PFSK-1 (cell line): Measurements from ENCODE around the gene HES5.

Source experiments
- FOXP2 ChIP-seq: optimal IDR thresholded peaks from 2 replicates; pipeline ENCODE3; 2011; ENCODE audit warnings: borderline replicate concordance, control low read depth, inconsistent platforms; ENCODE audit not compliant: insufficient read depth; ENCODE audit errors: extremely low read length, extremely low read depth
- POLR2AphosphoS5 ChIP-seq: IDR thresholded peaks from 2 replicates; pipeline ENCODE4 v1.6.1; 2012; ENCODE audit warnings: low read depth, mild to moderate bottlenecking, control low read depth, low read length, moderate library complexity
- REST ChIP-seq, 2 experiments: IDR thresholded peaks; 2 replicates each; pipeline versions ENCODE4 v1.6.1 to v1.8.0; 2011 to 2012; ENCODE audit warnings: low read depth in 2 of 2, low read length in 2 of 2, control low read depth in 1 of 2, inconsistent platforms in 1 of 2, mild to moderate bottlenecking in 1 of 2, moderate library complexity in 1 of 2; ENCODE audit not compliant: insufficient read depth in 1 of 2
- SIN3A ChIP-seq: IDR thresholded peaks from 2 replicates; pipeline ENCODE4 v1.6.1; 2012; ENCODE audit warnings: mild to moderate bottlenecking, low read length, moderate library complexity, borderline replicate concordance; ENCODE audit not compliant: insufficient read depth
- TAF1 ChIP-seq: IDR thresholded peaks from 2 replicates; pipeline ENCODE4 v1.6.1; 2012; ENCODE audit warnings: low read length, control low read depth, borderline replicate concordance; ENCODE audit not compliant: insufficient read depth

GRCh38 chr1:2574350-2574749 lies 44.3 kb upstream of the HES5 start:
- TF ChIP-seq POLR2AphosphoS5 = no peak
- no peak for TF ChIP-seq FOXP2
- no peak for TF ChIP-seq TAF1
- no peak for TF ChIP-seq REST (IDR thresholded peaks at IDR 0.05; ENCODE audit: insufficient read depth in 1 of 2, low read depth in 2 of 2, low read length in 2 of 2)
- TF ChIP-seq SIN3A = no peak
